ENCODE results near the gene PRICKLE1. TPM values are rescaled to one million over a fixed set of nuclear protein-coding genes. Genes with fewer than 3 reads are reported as not detected.

The PRICKLE1 gene
- total and polyA plus RNA-seq, 9 of the 15 experiments (the other 6 are each of a cell fraction or from before 2014, with no cell fraction given), result 0.22 to 0.85 (median 0.31) TPM

DNA sequence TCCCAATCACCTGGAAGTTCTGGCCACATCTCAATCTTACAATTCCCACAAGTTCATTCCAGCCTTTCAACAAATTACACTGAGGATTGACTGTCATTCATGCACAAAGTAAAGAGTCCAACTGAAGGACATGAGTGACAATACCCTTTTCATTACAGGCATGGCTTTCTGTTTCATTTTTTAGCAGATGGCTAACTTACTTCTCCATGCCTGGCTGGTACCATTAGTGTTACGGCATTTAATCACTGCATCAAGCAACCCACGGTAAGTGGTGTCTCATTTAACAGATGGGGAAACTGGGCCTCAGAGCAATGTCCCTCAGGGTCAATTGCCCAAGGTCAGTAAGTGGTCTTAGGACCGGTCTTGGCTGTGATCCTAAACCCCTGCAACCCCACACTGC, 114.4 kb downstream of the PRICKLE1 start:
- no peak overlapping the region for H3K4me2 ChIP-seq (ENCODE audit: insufficient read depth, low read length)
- no peak overlapping the region for H2AFZ ChIP-seq (ENCODE audit: low read depth, low read length)
- no peaks in the 10 kb centered on the region for H3K79me2 ChIP-seq (ENCODE audit: control insufficient read depth, insufficient read depth, low read length)
- no peak overlapping the region for H3K27ac ChIP-seq (ENCODE audit: extremely low read depth, low read depth, low read length)
- 54% methylated on average over 3 of the region's 3 CpGs for WGBS (ENCODE audit: insufficient coverage, low coverage, missing lambda C conversion rate)
- no peak overlapping the region for H3K4me3 ChIP-seq
- no peaks in the 10 kb centered on the region for H4K20me1 ChIP-seq (replicated peaks; ENCODE audit: control insufficient read depth, insufficient read depth, low read length)
- DNase-seq (ENCODE audit: extremely low read depth in 1 of 4, low spot score in 3 of 4) (no peak), FAIRE-seq (no peak), ATAC-seq (no peak)
- BruUV-seq (replicated peaks), result no TSS peak
- CTCF ChIA-PET (ENCODE audit: low intra/inter-chr PET ratio), result no interaction called here
- H3K9me1 ChIP-seq (ENCODE audit: control insufficient read depth, insufficient read depth, low read length), result no peaks in the 10 kb centered on the region
- in situ Hi-C loops (cut with MboI), result no loop called here
- H3K9ac ChIP-seq (ENCODE audit: insufficient read depth in 1 of 2, low read depth in 2 of 2, low read length in 2 of 2), result no peak overlapping the region
- H3K36me3 ChIP-seq (ENCODE audit: control insufficient read depth, insufficient read depth, low read length), result no peaks in the 10 kb centered on the region
- intact Hi-C loops (cut with micrococcal nuclease), result no loop called here
- no peaks in the 10 kb centered on the region for H3K9me3 ChIP-seq (replicated peaks; ENCODE audit: control insufficient read depth, insufficient read depth, low read depth, low read length)
- no peaks in the 10 kb centered on the region for H3K27me3 ChIP-seq (ENCODE audit: control insufficient read depth in 2 of 2, insufficient read depth in 2 of 2, low read length in 2 of 2)
- POLR2A ChIA-PET, result no interaction called here
- no peaks in the 10 kb centered on the region for H3K4me1 ChIP-seq (replicated peaks in 1 of 2; ENCODE audit: control insufficient read depth in 2 of 2, insufficient read depth in 2 of 2, low read length in 2 of 2)
- no peak for TF ChIP-seq CREBBP (IDR thresholded peaks at IDR 0.05; ENCODE audit: low read depth, low read length)
- TF ChIP-seq, protein P1, sequence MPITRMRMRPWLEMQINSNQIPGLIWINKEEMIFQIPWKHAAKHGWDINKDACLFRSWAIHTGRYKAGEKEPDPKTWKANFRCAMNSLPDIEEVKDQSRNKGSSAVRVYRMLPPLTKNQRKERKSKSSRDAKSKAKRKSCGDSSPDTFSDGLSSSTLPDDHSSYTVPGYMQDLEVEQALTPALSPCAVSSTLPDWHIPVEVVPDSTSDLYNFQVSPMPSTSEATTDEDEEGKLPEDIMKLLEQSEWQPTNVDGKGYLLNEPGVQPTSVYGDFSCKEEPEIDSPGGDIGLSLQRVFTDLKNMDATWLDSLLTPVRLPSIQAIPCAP (CRISPR knock-in tag; IDR thresholded peaks at IDR 0.05; ENCODE audit: borderline replicate concordance), result no peak
- TF ChIP-seq, protein P2, sequence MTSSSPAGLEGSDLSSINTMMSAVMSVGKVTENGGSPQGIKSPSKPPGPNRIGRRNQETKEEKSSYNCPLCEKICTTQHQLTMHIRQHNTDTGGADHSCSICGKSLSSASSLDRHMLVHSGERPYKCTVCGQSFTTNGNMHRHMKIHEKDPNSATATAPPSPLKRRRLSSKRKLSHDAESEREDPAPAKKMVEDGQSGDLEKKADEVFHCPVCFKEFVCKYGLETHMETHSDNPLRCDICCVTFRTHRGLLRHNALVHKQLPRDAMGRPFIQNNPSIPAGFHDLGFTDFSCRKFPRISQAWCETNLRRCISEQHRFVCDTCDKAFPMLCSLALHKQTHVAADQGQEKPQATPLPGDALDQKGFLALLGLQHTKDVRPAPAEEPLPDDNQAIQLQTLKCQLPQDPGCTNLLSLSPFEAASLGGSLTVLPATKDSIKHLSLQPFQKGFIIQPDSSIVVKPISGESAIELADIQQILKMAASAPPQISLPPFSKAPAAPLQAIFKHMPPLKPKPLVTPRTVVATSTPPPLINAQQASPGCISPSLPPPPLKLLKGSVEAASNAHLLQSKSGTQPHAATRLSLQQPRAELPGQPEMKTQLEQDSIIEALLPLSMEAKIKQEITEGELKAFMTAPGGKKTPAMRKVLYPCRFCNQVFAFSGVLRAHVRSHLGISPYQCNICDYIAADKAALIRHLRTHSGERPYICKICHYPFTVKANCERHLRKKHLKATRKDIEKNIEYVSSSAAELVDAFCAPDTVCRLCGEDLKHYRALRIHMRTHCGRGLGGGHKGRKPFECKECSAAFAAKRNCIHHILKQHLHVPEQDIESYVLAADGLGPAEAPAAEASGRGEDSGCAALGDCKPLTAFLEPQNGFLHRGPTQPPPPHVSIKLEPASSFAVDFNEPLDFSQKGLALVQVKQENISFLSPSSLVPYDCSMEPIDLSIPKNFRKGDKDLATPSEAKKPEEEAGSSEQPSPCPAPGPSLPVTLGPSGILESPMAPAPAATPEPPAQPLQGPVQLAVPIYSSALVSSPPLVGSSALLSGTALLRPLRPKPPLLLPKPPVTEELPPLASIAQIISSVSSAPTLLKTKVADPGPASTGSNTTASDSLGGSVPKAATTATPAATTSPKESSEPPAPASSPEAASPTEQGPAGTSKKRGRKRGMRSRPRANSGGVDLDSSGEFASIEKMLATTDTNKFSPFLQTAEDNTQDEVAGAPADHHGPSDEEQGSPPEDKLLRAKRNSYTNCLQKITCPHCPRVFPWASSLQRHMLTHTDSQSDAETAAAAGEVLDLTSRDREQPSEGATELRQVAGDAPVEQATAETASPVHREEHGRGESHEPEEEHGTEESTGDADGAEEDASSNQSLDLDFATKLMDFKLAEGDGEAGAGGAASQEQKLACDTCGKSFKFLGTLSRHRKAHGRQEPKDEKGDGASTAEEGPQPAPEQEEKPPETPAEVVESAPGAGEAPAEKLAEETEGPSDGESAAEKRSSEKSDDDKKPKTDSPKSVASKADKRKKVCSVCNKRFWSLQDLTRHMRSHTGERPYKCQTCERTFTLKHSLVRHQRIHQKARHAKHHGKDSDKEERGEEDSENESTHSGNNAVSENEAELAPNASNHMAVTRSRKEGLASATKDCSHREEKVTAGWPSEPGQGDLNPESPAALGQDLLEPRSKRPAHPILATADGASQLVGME (CRISPR knock-in tag; IDR thresholded peaks at IDR 0.05), result no peak
- TF ChIP-seq, protein P3, sequence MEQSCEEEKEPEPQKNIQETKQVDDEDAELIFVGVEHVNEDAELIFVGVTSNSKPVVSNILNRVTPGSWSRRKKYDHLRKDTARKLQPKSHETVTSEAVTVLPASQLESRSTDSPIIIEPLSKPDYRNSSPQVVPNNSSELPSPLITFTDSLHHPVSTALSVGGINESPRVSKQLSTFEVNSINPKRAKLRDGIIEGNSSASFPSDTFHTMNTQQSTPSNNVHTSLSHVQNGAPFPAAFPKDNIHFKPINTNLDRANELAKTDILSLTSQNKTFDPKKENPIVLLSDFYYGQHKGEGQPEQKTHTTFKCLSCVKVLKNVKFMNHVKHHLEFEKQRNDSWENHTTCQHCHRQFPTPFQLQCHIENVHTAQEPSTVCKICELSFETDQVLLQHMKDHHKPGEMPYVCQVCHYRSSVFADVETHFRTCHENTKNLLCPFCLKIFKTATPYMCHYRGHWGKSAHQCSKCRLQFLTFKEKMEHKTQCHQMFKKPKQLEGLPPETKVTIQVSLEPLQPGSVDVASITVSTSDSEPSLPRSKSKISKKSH (CRISPR knock-in tag; IDR thresholded peaks at IDR 0.05), result no peak
- TF ChIP-seq TSC22D4 (tag; IDR thresholded peaks at IDR 0.05), result no peak
- TF ChIP-seq, protein P4, sequence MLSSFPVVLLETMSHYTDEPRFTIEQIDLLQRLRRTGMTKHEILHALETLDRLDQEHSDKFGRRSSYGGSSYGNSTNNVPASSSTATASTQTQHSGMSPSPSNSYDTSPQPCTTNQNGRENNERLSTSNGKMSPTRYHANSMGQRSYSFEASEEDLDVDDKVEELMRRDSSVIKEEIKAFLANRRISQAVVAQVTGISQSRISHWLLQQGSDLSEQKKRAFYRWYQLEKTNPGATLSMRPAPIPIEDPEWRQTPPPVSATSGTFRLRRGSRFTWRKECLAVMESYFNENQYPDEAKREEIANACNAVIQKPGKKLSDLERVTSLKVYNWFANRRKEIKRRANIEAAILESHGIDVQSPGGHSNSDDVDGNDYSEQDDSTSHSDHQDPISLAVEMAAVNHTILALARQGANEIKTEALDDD (IDR thresholded peaks at IDR 0.05), result no peak
- TF ChIP-seq TBL1XR1 (IDR thresholded peaks at IDR 0.05; ENCODE audit: low read length in 2 of 2), result no peak
- TF ChIP-seq, protein P5, sequence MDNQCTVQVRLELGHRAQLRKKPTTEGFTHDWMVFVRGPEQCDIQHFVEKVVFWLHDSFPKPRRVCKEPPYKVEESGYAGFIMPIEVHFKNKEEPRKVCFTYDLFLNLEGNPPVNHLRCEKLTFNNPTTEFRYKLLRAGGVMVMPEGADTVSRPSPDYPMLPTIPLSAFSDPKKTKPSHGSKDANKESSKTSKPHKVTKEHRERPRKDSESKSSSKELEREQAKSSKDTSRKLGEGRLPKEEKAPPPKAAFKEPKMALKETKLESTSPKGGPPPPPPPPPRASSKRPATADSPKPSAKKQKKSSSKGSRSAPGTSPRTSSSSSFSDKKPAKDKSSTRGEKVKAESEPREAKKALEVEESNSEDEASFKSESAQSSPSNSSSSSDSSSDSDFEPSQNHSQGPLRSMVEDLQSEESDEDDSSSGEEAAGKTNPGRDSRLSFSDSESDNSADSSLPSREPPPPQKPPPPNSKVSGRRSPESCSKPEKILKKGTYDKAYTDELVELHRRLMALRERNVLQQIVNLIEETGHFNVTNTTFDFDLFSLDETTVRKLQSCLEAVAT (IDR thresholded peaks at IDR 0.05), result no peak
- TF ChIP-seq, protein P6, sequence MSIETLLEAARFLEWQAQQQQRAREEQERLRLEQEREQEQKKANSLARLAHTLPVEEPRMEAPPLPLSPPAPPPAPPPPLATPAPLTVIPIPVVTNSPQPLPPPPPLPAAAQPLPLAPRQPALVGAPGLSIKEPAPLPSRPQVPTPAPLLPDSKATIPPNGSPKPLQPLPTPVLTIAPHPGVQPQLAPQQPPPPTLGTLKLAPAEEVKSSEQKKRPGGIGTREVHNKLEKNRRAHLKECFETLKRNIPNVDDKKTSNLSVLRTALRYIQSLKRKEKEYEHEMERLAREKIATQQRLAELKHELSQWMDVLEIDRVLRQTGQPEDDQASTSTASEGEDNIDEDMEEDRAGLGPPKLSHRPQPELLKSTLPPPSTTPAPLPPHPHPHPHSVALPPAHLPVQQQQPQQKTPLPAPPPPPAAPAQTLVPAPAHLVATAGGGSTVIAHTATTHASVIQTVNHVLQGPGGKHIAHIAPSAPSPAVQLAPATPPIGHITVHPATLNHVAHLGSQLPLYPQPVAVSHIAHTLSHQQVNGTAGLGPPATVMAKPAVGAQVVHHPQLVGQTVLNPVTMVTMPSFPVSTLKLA (conservative IDR thresholded peaks at IDR 0.05), result no peak
